NCI-H524 treated with DMSO at 0.1 percent for 48 hours (cell line): ENCODE data around the gene NFAM1.

Experiments
- DNase-seq: peaks from one replicate; lab custom pipeline; 2025; lab: John Stamatoyannopoulos, UW

NFAM1 gene

DNA sequence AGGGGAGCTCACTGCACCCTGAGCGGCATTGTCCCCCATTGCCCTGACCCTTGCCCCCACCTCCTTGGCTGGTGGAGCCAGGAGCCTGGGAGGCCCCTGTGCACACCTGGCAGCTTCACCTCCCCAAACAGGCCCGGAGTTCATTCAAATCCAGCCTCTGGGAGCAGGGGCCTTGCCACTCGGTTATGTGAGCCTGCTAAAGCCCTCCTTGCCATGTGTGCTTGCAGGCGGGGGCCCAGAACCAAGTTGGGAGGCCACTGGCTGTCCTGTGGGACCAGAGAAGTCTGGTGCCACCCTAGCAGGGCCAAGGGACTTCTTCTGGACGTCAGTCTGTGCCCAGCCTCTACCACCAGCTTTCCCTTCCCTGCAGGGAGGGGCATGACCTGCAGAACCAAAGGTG, 48.9 kb downstream of the NFAM1 start:
- DNase-seq = no peak

DNA sequence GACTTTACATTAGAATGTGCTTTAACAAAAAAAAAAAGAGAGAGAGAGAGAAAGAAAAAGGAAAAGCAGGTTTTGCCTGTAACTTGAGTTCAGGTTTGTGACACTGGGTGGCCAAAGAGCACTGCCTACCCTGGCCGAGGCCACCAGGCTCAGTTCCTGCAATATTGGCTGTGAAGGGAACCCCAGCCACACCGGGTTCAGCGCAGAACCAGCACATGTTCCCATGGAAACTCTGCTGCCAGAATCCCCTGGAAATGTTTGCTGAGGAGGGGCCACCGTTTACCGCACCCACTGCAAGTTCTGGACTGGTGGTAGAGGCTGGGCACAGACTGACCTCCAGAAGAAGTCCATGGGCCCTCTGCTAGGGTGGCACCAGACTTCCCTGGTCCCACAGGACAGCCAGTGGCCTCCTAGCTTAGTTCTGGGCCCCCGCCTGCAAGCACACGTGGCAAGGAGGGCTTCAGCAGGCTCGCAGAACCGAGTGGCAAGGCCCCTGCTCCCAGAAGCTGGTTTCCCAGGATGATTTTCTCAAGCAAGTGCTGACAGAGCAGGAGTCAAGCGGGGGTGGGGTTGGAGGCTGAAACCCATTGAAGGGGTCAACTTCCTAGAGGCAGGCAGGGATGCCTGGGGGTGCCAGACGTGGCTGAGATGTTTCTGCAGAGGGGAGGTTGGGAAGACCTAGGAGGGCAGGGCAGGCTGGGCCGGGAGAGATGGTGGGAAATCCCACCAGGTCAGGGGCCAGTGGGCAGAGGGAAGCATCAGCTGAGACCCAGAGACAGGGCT, 51.2 kb downstream of the NFAM1 start:
- DNase-seq = no peak

DNA sequence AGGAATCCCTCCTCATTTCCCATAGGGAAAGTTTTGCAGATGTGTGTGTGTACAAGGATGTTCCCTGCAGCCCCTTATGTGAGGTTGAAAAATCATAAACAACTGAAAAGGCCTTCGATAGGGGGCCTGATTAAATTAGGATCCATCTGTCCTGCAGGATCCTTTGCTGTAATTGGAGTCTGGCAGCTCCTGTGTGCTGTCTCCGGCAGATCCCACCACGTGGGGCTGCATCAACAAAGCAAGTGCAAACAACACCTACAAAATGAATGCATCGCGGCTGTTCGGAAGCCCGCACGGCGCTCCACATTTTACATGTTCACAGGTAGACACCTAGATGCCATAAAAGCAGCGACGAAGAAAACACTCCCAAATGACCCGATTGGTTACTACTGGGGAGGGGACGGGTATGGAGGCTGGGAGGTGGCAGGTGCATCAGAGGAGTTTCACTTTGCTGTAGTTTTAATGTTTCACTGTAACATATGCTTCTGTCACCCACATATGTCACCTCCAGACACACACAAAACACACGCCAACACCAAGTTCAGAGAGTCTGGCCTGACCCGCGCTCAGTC, 52.2 kb downstream of the NFAM1 start:
- peak; percentile 64 for DNase-seq

DNA sequence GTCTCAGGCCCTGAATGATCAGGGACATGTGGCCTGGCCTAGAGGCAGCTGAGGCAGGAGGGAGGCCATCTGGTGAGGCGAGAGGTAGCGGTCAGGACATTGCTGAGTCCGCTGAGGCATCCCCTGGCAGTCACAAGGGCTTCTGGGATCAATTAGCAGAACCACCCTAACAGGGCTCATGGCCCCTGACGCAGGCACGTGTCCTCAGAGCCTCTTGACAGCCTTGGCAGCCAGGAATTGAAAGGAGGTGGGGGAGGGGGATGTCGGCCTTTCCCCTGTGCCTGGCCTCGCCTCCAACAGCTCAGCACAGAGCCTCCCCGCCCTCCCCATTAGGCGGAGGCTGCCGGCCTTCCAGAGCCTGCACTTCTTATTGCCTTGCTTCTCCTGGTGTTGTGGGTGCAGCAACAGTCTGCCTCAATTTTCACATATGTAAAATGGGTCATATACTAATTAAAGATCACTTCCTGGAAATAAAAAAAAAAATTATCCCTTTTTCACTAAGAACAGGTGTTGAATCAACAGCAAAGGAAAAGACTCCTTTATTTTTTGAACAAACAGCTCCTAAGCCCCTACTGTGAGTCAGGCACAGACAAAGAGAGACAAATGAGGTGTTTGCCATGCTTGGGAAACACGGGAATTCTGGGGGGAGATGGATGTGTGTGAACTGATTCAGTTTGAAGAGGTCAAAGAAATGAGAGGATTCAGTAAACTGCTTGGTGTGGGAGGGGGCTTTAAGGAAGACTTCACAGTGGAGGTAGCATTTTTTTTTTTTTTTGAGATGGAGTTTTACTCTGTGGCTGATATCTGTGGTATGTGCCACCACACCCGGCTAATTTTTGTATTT, 55.3 kb downstream of the NFAM1 start:
- DNase-seq = peak; percentile 87

DNA sequence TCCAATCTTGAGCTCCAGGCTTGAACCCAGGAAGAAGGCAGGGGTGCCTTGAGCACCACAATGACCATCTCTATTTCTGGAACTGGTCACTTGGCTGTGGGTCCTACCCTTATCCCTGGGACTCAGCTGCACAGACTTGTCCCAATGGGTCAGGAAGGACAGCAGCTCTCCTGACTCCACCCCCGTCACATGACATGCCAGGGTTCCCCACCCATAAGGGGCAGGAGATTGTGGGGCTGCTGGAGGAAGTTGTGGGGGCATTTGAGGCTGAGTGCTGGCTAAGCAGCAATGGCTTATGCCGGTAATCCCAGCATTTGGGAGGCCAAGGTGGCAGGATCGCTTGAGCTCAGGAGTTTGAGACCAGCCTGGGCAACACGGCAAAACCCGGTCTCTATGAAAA, 56.2 kb downstream of the NFAM1 start:
- no peak for DNase-seq

DNA sequence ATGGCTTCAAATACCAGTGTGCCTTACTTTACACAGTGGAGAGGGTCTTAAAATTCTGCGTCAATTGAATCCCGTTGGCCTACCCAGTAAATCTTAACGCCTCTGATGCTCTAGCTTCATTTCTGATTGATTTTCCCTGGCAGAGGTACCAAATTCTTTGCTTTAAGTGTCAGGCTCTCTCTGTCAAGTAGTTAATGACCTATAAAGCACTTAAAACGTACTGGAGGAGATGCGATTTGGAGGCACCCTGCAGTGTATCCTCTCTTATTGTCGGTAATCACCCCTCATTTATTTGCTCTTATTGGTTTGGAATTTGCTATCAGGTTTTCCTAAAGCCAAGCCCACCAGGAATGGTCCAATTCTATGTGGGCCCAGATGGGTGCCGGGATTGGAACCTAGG, 59.2 kb downstream of the NFAM1 start:
- peak; percentile 43 for DNase-seq

DNA sequence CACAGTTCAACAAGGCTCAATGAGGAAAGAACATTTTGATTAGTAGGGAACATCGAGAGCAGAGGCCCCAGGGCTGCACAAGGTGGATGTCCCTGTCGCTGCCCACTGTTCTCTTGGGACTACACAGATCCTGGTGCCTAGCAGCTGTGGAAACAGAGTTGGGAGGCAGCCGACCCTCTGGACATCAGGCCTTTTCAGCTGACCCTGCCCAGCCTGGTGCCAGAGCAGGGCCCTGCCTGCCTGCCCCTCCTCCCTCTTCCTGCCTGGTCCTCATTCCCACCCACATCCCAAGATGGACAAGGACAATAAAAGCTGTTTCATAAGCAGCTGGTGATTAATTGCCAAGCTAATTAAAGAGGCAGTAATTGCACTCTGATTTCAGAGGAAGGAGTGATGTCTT, 60.7 kb downstream of the NFAM1 start:
- DNase-seq = no peak

DNA sequence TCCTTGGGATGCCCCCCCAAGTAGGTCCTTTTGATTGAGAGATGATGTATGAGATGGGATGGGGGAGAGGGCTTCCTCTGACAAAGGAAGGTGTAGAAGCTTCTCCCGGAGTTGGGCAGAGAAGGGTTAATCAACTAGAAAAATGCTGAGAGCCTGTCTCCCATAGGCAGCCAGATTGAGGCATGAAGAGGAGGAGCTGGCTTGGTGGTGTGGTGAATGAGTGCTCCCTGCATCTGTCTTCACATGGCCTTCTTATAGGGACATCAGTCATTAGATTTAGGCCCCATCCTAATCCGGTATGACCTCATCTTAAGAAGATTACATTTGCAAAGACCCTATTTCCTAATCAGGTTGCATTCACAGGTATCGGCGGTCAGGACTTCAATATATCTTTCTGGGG, 61.1 kb downstream of the NFAM1 start:
- DNase-seq = peak; percentile 64

DNA sequence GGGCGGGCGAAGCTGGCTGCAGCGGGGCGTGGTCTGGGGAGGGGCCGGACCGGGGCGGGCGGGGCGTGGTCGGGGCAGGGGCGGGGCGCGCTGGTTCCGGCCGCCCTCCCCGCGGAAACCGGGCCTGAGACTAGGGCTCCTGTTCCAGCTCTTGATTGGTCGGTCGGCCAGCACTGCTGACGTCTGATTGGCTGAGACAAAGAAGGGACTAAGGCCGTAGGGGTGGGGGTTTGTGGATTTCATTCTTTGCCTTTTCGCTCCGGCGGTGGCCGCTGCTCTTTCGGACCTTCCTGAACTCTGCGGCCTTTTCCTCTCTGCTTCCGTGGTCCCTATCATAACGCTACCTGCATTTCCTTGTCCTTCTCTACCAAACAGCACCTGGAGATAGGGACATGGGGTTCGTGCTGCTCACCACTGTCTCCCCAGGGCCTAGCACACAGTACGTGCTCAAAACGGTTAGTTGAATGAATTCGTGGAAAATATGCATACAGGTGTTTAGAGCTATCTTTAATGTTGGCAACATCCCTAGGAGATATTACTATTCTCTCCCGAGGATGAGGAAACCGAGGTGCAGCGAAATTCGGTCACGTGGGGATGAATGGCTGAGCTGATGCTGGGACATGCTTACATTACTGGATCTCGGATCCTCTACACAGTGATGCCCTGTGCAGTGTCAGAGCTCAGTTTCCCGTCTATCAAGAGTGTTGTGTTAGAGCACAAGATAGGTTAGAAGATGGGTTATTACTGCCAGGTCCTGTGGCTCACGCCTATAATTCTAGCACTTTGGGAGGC, 62.8 kb downstream of the NFAM1 start:
- DNase-seq = peak; percentile 17

DNA sequence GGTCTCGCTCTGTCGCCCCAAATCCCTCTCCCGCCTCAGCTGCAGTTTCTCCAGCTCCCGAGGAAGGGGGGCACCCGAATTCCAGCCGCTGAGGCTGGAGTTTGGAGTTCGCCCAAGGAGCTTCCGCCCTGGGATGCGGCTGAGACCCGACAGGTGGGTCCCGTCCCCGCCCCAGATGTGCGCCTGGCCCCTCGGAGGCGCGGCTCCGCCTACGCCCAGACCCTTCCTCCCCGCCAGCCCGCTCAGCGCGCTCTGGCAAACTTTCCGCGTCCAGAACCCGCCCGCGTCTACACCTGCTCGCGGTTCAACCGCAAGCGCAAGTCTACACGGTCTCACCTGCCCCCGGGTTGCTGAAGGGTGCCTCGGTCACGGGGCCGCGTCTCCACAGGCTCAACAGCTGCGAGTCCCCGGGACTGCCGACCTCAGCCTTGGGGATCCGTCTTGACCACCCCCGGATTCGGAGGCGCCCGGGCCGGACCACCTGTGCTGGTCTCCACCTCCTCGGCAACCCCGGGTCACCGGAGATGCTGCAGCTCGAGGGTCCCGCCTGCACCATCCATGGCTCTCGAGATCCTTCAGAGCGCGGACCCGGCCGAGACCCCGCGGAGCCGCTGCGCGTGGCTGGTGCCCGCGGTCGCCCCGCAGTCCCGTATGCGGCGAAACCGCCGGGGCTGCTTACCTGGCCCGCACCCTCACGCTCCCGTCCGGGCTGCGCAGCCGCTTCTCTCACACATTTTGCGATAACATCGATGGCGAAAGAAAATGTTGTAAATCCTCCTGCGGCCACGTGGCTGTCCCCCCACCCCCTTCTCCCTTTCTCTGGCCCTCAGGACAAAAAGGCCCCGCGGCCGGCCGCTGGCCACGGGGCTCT, 63.6 kb downstream of the NFAM1 start:
- DNase-seq = no peak

DNA sequence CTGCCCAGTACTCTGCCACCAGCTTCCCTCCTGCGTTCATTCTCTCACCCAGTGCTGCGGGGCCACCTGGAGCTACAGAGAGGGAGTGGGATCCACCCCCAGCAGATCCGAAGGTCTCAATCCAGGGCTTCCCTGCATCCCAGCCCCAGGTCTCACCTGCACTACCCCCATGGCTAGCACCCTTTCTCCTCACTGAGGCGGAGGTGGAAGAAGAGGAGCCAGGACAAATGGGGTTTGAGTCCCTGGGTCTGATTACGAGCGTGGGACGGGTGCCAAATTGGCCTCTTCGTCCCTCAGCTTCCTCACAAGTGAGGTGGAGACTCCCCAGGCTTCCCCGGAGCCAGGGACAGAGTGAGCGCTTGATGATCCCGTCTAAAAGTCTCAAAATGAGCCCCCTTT, 64.2 kb downstream of the NFAM1 start:
- no peak for DNase-seq

DNA sequence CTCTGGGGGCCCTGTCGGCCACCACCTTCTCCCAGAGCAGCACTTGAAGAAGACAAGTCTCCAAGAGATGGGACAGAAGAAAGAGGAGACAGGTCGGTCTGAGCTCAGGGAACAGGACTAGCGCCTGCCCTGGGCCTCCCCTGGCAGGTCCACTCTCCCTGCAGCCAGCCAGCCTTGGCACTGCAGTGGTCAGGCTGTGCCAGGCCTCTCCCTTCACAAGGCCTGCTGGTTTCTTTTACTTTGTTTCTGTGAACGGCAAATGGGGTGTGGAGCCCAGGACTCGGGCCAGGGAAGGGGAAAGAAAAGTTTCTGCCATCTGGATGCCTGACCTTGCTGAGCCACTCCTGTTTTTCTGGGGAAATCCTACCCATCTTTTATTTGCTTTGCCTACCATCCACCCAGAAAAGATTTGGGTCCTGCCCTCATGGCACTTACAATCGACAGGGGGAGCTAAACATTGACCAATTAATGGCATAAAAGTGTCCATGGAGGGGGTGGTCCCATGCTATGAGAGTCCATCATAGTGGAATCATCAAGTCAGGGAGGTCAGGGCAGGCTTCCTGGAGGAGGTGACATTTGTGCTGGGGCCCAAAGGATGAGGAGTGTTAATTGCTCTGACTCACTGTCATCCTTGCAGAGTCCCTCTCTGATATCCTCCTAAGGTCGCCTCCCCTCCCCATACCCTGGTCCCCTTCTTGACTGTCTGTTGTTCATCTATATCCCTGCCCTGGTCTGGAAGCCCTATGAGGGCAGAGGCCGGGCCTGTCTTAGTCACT, 65.2 kb downstream of the NFAM1 start:
- no peak for DNase-seq

DNA sequence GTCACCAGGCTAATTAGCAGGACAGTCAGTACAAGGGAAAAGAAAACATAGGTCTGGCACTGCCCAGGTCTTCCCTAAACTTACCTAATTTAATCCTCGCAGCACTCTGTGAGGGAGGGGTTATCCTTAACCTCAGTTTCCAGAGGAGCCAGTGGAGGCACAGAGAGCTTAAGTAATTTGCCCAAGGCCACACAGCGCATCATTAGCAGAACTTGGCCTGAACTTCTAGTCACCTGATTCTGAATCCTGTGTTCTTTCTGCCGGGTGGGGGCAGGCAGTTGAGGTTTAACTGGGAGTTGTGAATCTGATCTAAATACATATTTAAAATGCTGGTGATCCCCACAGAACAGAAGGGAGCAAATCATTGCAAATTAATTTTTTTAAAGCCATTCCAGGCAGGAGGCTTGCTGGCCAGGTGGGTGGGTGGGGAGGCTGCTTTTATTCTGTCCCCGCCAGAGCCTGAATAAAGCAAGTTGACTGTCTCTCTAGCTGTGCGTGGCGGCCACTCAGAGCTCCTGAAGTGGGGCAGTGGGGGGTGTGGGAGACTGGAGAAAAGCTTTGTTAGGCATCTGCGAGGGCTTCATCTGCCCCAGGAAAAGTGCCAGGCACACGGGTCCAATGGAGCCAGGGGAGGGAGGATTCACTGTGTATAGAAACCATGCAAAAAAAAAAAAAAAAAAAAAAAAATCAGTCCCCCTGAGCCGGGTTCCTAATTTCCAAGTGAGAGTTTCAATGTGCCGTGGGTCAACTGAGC, 66.1 kb downstream of the NFAM1 start:
- no peak for DNase-seq

DNA sequence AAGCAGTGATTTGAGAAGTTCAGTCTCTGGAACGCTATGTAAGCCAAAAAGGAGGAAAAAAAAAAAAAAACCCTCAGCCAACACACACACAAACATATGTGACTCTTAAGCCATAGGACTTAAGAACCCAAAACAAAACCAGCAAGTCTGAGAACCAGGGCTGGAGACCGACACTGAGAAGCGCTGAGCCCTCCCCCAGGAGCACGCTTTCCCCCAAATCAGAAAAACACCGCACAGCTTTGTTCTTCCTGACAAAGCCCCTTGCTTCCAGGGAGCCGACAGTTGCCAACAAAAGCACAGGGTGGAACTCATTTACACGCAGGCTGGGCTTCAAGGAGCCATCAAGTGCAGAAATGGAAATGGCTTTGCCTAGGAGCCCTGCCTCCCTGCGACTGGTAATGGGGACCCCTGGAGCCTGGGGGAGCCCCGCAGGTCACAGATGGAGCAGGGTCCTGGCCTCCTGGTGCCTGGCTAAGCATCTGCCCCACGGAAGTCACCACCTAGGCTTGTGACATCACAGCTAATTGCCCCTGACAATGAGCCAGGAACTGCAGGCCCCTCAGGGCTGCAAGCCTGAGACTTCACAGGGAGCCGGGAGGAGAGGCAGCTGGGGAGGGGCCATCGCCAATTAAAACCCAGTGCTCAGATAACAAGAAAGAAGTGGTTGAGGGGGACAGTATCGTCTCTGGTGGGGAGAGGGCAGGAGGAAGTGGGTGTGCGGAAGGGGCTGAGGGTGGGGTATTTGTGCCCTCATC, 66.9 kb downstream of the NFAM1 start:
- no peak for DNase-seq

DNA sequence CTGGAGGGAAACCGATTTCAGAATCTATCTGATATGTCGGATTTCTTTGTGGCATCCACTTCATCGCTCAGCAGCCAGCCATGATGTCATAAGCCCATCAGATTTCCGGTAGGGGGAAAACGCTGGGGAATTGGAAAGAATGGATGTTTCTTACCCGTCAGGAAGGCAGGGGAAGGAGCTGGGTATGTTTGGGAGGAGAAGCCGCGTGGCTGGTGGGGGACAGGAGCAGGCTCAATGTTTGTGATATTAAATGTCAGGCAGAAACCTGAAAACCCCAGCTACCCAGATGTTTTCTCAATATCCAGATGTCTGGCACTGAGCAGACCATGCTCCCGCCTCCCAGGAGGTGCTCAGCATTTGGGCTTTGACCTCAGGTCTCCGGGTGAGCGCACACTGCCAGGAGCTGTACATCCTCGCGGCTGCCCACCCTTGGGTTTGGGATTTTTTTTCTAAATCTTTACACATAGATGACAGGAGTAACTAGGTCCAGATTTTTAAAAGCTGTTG, 67.5 kb downstream of the NFAM1 start:
- DNase-seq = no peak

DNA sequence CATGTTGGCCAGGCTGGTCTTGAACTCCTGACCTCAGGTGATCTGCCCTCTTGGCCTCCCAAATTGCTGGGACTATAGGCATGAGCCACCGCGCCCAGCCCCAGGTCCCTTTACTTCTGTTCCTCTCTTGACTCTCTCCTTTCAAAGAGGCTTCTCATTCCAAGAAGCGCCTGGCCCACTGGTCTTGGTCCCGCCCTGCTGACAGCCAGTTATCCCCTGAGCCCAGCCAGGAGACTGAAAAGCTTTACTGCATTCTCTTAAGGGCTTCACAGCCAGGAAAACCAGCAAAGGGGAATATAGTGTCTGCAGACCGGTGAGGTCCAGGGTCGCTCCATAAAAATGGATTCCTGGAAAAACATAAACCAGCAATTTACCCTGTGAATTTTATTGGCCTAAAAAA, 68.3 kb downstream of the NFAM1 start:
- no peak for DNase-seq

DNA sequence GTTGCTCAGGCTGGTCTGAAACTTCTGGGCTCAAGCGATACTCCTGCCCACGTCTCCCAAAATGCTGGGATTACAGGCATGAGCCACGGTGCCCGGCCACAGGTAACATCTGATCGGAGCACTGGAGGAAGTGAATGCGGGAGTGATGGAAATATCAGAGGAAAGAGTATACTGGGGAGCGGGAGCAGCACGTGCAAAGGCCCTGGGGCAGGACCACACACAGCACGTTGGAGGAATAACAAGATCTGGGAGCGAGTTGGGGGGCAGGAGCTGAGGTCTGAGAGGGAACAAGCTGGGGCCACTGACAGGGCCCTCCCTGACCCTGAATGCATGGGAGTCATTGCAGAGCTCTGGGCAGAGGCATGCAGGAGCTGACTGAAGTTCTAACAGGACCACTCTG, 70.7 kb downstream of the NFAM1 start:
- DNase-seq = no peak

DNA sequence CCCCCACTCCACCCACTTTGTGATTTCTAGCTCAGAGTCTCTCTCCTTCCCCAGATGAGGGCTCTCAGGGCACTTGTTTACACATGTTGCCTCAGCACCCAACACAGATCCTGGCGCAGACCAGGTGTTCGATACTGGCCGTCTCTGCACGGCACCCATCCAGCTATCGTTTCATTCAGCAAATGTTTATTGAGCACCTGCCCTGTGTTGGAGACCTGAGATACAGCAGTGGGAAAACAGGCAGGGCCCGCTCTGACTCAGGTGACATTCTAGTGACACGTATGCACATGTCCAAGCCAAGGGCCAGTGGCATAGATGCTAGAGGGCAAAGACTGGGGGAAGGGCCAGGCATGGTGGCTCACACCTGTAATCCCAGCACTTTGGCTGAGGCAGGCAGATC, 71.9 kb downstream of the NFAM1 start:
- no peak for DNase-seq
